HS-27A (cell line): Measurements from ENCODE around the gene DGKA.
"Not testable (repeated sequence)": the region's sequence is repeated elsewhere in the genome, so short reads cannot be mapped to it uniquely, and the experiment has no call there.

Experiments
- DNase-seq: peaks from one replicate; pipeline ENCODE4 v3.0.0-alpha.2; 2012; ENCODE audit warnings: low read depth, missing footprints

Gene DGKA

GRCh38 chr12:55966408-55967281, 35.7 kb downstream of the DGKA start, which contains the start of gene CDK2:
TSS of gene CDK2 (plus strand) at chr12:55966830. CDS start at chr12:55967009, 179 bp downstream.
- DNase-seq, result no peak

GRCh38 chr12:55969356-55969755, 38.4 kb downstream of the DGKA start:
- DNase-seq, result no peak

- DNase-seq, result no peak
Measured at GRCh38 chr12:55970775-55971174, 39.8 kb downstream of the DGKA start.

- peak; percentile 78 for DNase-seq
Measured at GRCh38 chr12:55972042-55972441, 41.1 kb downstream of the DGKA start.

GRCh38 chr12:55972456-55972855, 41.5 kb downstream of the DGKA start:
- DNase-seq, result no peak

- no peak for DNase-seq
Measured at GRCh38 chr12:55972911-55973598, 42.1 kb downstream of the DGKA start.

- peak; percentile 99 for DNase-seq
Measured at GRCh38 chr12:55973599-55974307, 42.8 kb downstream of the DGKA start, which contains the start of gene RAB5B. TSS of gene RAB5B (plus strand) at chr12:55974078. CDS start at chr12:55986961, 12,883 bp downstream.

GRCh38 chr12:55974308-55974730, 43.4 kb downstream of the DGKA start:
- DNase-seq, result no peak

- no peak for DNase-seq
Measured at GRCh38 chr12:55978393-55978792, 47.4 kb downstream of the DGKA start.

GRCh38 chr12:55979069-55979468, 48.1 kb downstream of the DGKA start:
- DNase-seq, result no peak

- DNase-seq, result not testable (repeated sequence)
Measured at GRCh38 chr12:55981882-55982281, 50.9 kb downstream of the DGKA start.

- no peak for DNase-seq
Measured at GRCh38 chr12:55982319-55982936, 51.5 kb downstream of the DGKA start.

GRCh38 chr12:55983232-55983842, 52.4 kb downstream of the DGKA start:
- no peak for DNase-seq

- DNase-seq, result no peak
Measured at GRCh38 chr12:55984861-55985260, 53.9 kb downstream of the DGKA start.

- no peak for DNase-seq
Measured at GRCh38 chr12:55985341-55985740, 54.4 kb downstream of the DGKA start.

- DNase-seq, result not testable (repeated sequence)
Measured at GRCh38 chr12:55985976-55986375, 55.0 kb downstream of the DGKA start.

GRCh38 chr12:55991110-55991509, 60.1 kb downstream of the DGKA start:
- DNase-seq, result no peak

- DNase-seq, result no peak
Measured at GRCh38 chr12:55993230-55993853, 62.4 kb downstream of the DGKA start.

- DNase-seq, result no peak
Measured at GRCh38 chr12:55995366-55995765, 64.4 kb downstream of the DGKA start.

- DNase-seq, result no peak
Measured at GRCh38 chr12:55996201-55996714, 65.3 kb downstream of the DGKA start.
